HEK293 (cell line): Measurements from ENCODE around the gene IPO9.

Experiments used
- MZF1 ChIP-seq: fragments of 450-650 bp; formaldehyde crosslinking; IDR thresholded peaks from 2 replicates; pipeline ENCODE4 v1.5.1; 2017; ENCODE audit warnings: missing biosample characterization, missing genetic modification characterization, borderline replicate concordance
- TCF7L2 ChIP-seq: IDR thresholded peaks from 2 replicates; pipeline ENCODE4 v1.6.1; 2011; ENCODE audit warnings: low read depth, mild to moderate bottlenecking, inconsistent platforms, low read length, moderate library complexity, borderline replicate concordance
- ZNF274 ChIP-seq, 2 experiments: fragments of 200-500 bp in 1 of 2; fragments of 450-650 bp in 1 of 2; sonication (Bioruptor generic) in 1 of 2; formaldehyde crosslinking in 1 of 2; IDR thresholded peaks; 2 replicates each; pipeline versions ENCODE4 v1.5.1 to v1.6.1; 2014 to 2016; ENCODE audit warnings: borderline replicate concordance in 1 of 2, inconsistent platforms in 1 of 2, low read length in 1 of 2, missing biosample characterization in 1 of 2, missing genetic modification characterization in 1 of 2
- ZNF311 ChIP-seq: fragments of 450-650 bp; formaldehyde crosslinking; IDR thresholded peaks from 2 replicates; pipeline ENCODE4 v1.5.1; 2017; ENCODE audit warnings: missing biosample characterization, missing genetic modification characterization, borderline replicate concordance
- ZNF510 ChIP-seq: fragments of 450-650 bp; formaldehyde crosslinking; IDR thresholded peaks from 2 replicates; pipeline ENCODE4 v1.5.1; 2018; ENCODE audit warnings: mild to moderate bottlenecking, missing genetic modification characterization, missing biosample characterization; ENCODE audit not compliant: insufficient replicate concordance
- ZNF600 ChIP-seq: fragments of 450-650 bp; formaldehyde crosslinking; IDR thresholded peaks from 2 replicates; pipeline ENCODE4 v1.5.1; 2016; ENCODE audit warnings: missing biosample characterization, missing genetic modification characterization
- ZNF747 ChIP-seq: fragments of 450-650 bp; formaldehyde crosslinking; IDR thresholded peaks from 2 replicates; pipeline ENCODE4 v1.5.1; 2016; ENCODE audit warnings: missing biosample characterization, missing genetic modification characterization
- ZNF843 ChIP-seq: fragments of 450-650 bp; formaldehyde crosslinking; IDR thresholded peaks from 2 replicates; pipeline ENCODE4 v1.5.1; 2016; ENCODE audit warnings: missing biosample characterization, missing genetic modification characterization
- TF ChIP-seq, protein P1 (sequence below): fragments of 450-650 bp; formaldehyde crosslinking; IDR thresholded peaks from 2 replicates; pipeline ENCODE4 v1.5.1; 2016; ENCODE audit warnings: missing biosample characterization, missing genetic modification characterization
- TF ChIP-seq, protein P2 (sequence below): fragments of 450-650 bp; formaldehyde crosslinking; IDR thresholded peaks from 2 replicates; pipeline ENCODE4 v1.5.1; 2017; ENCODE audit warnings: missing biosample characterization, missing genetic modification characterization
- TF ChIP-seq, protein P3 (sequence below): IDR thresholded peaks from 2 replicates; pipeline ENCODE4 v1.6.1; 2011; ENCODE audit warnings: mild to moderate bottlenecking, low read depth, low read length, borderline replicate concordance
- TF ChIP-seq, protein P4 (sequence below): fragments of 450-650 bp; formaldehyde crosslinking; IDR thresholded peaks from 2 replicates; pipeline ENCODE4 v1.5.1; 2016; ENCODE audit warnings: missing biosample characterization, missing genetic modification characterization
- TF ChIP-seq, protein P5 (sequence below): fragments of 450-650 bp; formaldehyde crosslinking; IDR thresholded peaks from 2 replicates; pipeline ENCODE4 v1.5.1; 2016; ENCODE audit warnings: missing biosample characterization, missing genetic modification characterization, low read depth

DNA sequence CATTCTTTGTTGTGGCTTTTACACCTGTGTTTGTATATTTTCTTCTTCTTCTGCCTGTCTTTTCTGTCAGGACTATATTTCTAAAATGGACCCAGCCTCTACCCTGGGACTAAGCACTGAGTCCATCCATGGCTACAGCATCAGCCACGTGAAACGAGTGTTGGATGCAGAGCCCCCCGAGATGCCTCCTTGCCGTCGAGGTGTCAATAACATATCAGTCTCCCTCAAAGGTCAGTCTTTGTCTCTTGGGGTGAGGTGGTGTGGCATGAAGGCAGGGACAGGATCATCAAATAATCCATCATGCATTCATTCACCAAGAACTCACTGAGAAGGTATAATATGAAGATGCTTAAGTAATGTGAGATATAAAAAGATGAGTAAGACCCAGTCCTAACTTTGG is 19.1 kb upstream of the IPO9 start:
- TF ChIP-seq, protein P1, sequence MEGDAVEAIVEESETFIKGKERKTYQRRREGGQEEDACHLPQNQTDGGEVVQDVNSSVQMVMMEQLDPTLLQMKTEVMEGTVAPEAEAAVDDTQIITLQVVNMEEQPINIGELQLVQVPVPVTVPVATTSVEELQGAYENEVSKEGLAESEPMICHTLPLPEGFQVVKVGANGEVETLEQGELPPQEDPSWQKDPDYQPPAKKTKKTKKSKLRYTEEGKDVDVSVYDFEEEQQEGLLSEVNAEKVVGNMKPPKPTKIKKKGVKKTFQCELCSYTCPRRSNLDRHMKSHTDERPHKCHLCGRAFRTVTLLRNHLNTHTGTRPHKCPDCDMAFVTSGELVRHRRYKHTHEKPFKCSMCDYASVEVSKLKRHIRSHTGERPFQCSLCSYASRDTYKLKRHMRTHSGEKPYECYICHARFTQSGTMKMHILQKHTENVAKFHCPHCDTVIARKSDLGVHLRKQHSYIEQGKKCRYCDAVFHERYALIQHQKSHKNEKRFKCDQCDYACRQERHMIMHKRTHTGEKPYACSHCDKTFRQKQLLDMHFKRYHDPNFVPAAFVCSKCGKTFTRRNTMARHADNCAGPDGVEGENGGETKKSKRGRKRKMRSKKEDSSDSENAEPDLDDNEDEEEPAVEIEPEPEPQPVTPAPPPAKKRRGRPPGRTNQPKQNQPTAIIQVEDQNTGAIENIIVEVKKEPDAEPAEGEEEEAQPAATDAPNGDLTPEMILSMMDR (tag by site-specific recombination): no peak
- TF ChIP-seq, protein P2, sequence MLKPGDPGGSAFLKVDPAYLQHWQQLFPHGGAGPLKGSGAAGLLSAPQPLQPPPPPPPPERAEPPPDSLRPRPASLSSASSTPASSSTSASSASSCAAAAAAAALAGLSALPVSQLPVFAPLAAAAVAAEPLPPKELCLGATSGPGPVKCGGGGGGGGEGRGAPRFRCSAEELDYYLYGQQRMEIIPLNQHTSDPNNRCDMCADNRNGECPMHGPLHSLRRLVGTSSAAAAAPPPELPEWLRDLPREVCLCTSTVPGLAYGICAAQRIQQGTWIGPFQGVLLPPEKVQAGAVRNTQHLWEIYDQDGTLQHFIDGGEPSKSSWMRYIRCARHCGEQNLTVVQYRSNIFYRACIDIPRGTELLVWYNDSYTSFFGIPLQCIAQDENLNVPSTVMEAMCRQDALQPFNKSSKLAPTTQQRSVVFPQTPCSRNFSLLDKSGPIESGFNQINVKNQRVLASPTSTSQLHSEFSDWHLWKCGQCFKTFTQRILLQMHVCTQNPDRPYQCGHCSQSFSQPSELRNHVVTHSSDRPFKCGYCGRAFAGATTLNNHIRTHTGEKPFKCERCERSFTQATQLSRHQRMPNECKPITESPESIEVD (tag by site-specific recombination): no peak
- TF ChIP-seq ZNF311 (tag by site-specific recombination): no peak
- TF ChIP-seq, protein P3, sequence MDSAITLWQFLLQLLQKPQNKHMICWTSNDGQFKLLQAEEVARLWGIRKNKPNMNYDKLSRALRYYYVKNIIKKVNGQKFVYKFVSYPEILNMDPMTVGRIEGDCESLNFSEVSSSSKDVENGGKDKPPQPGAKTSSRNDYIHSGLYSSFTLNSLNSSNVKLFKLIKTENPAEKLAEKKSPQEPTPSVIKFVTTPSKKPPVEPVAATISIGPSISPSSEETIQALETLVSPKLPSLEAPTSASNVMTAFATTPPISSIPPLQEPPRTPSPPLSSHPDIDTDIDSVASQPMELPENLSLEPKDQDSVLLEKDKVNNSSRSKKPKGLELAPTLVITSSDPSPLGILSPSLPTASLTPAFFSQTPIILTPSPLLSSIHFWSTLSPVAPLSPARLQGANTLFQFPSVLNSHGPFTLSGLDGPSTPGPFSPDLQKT: no peak
- TF ChIP-seq ZNF747: no peak
- no peak for TF ChIP-seq ZNF843 (tag by site-specific recombination)
- no peak for TF ChIP-seq MZF1
- TF ChIP-seq, protein P4, sequence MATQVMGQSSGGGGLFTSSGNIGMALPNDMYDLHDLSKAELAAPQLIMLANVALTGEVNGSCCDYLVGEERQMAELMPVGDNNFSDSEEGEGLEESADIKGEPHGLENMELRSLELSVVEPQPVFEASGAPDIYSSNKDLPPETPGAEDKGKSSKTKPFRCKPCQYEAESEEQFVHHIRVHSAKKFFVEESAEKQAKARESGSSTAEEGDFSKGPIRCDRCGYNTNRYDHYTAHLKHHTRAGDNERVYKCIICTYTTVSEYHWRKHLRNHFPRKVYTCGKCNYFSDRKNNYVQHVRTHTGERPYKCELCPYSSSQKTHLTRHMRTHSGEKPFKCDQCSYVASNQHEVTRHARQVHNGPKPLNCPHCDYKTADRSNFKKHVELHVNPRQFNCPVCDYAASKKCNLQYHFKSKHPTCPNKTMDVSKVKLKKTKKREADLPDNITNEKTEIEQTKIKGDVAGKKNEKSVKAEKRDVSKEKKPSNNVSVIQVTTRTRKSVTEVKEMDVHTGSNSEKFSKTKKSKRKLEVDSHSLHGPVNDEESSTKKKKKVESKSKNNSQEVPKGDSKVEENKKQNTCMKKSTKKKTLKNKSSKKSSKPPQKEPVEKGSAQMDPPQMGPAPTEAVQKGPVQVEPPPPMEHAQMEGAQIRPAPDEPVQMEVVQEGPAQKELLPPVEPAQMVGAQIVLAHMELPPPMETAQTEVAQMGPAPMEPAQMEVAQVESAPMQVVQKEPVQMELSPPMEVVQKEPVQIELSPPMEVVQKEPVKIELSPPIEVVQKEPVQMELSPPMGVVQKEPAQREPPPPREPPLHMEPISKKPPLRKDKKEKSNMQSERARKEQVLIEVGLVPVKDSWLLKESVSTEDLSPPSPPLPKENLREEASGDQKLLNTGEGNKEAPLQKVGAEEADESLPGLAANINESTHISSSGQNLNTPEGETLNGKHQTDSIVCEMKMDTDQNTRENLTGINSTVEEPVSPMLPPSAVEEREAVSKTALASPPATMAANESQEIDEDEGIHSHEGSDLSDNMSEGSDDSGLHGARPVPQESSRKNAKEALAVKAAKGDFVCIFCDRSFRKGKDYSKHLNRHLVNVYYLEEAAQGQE (tag by site-specific recombination): no peak
- no peak for TF ChIP-seq ZNF274 (IDR thresholded peaks at IDR 0.05; ENCODE audit: low read length)
- TF ChIP-seq ZNF274 (tag by site-specific recombination; IDR thresholded peaks at IDR 0.05; ENCODE audit: borderline replicate concordance): no peak
- TF ChIP-seq, protein P5, sequence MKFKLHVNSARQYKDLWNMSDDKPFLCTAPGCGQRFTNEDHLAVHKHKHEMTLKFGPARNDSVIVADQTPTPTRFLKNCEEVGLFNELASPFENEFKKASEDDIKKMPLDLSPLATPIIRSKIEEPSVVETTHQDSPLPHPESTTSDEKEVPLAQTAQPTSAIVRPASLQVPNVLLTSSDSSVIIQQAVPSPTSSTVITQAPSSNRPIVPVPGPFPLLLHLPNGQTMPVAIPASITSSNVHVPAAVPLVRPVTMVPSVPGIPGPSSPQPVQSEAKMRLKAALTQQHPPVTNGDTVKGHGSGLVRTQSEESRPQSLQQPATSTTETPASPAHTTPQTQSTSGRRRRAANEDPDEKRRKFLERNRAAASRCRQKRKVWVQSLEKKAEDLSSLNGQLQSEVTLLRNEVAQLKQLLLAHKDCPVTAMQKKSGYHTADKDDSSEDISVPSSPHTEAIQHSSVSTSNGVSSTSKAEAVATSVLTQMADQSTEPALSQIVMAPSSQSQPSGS (tag by site-specific recombination): no peak
- TF ChIP-seq ZNF600 (tag by site-specific recombination): no peak
- no peak for TF ChIP-seq TCF7L2
- TF ChIP-seq ZNF510 (tag by site-specific recombination): no peak
